ENCODE data around the gene COL15A1. TPM values are rescaled to one million over a fixed set of nuclear protein-coding genes. Genes with fewer than 3 reads are reported as not detected.

COL15A1 gene
- polyA plus RNA-seq, 1 donor, result 19.7 TPM

- no peaks in the 10 kb centered on the region for H3K27me3 ChIP-seq (ENCODE audit: control insufficient read depth, insufficient read depth, low read length)
- no peaks in the 10 kb centered on the region for H3K36me3 ChIP-seq (ENCODE audit: control insufficient read depth, insufficient read depth, low read length)
- 60% methylated on average over 1 of the region's 6 CpGs for WGBS (ENCODE audit: insufficient coverage, low lambda C conversion rate)
- DNase-seq, result no peak
- H3K4me1 ChIP-seq (ENCODE audit: control insufficient read depth, insufficient read depth, low read length), result peaks cover 8% of the 10 kb centered on the region
- H3K9me3 ChIP-seq (ENCODE audit: control insufficient read depth, low read depth, low read length), result no peaks in the 10 kb centered on the region
- no peak overlapping the region for H3K4me3 ChIP-seq (ENCODE audit: low read length)
- H3K27ac ChIP-seq (ENCODE audit: low read length), result no peak overlapping the region
Observed at GRCh38 chr9:98999152-98999525, 55.4 kb downstream of the COL15A1 start.

GRCh38 chr9:99000476-99001395, 57.0 kb downstream of the COL15A1 start:
- peak; percentile 52 to 54 for DNase-seq
- no peaks in the 10 kb centered on the region for H3K27me3 ChIP-seq (ENCODE audit: control insufficient read depth, insufficient read depth, low read length)
- no peaks in the 10 kb centered on the region for H3K36me3 ChIP-seq (ENCODE audit: control insufficient read depth, insufficient read depth, low read length)
- no peaks in the 10 kb centered on the region for H3K9me3 ChIP-seq (ENCODE audit: control insufficient read depth, low read depth, low read length)
- H3K4me1 ChIP-seq (ENCODE audit: control insufficient read depth, insufficient read depth, low read length), result no peaks in the 10 kb centered on the region
- H3K4me3 ChIP-seq (ENCODE audit: low read length), result no peak overlapping the region
- WGBS (ENCODE audit: insufficient coverage, low lambda C conversion rate), result 40% methylated on average over 1 of the region's 5 CpGs
- H3K27ac ChIP-seq (ENCODE audit: low read length), result no peak overlapping the region

GRCh38 chr9:99001892-99002291, 58.2 kb downstream of the COL15A1 start:
- no peaks in the 10 kb centered on the region for H3K36me3 ChIP-seq (ENCODE audit: control insufficient read depth, insufficient read depth, low read length)
- no peak overlapping the region for H3K27ac ChIP-seq (ENCODE audit: low read length)
- H3K9me3 ChIP-seq (ENCODE audit: control insufficient read depth, low read depth, low read length), result no peaks in the 10 kb centered on the region
- no peaks in the 10 kb centered on the region for H3K27me3 ChIP-seq (ENCODE audit: control insufficient read depth, insufficient read depth, low read length)
- no peaks in the 10 kb centered on the region for H3K4me1 ChIP-seq (ENCODE audit: control insufficient read depth, insufficient read depth, low read length)
- no CpG with 5 or more reads among the region's 2 CpGs for WGBS (ENCODE audit: insufficient coverage, low lambda C conversion rate)
- no peak overlapping the region for H3K4me3 ChIP-seq (ENCODE audit: low read length)
- no peak for DNase-seq

- H3K27me3 ChIP-seq (ENCODE audit: control insufficient read depth, insufficient read depth, low read length), result no peaks in the 10 kb centered on the region
- H3K4me3 ChIP-seq (ENCODE audit: low read length), result no peak overlapping the region
- H3K4me1 ChIP-seq (ENCODE audit: control insufficient read depth, insufficient read depth, low read length), result no peaks in the 10 kb centered on the region
- H3K36me3 ChIP-seq (ENCODE audit: control insufficient read depth, insufficient read depth, low read length), result no peaks in the 10 kb centered on the region
- no peak overlapping the region for H3K27ac ChIP-seq (ENCODE audit: low read length)
- DNase-seq, result no peak
- no peaks in the 10 kb centered on the region for H3K9me3 ChIP-seq (ENCODE audit: control insufficient read depth, low read depth, low read length)
Observed at GRCh38 chr9:99002706-99003105, 59.0 kb downstream of the COL15A1 start.

GRCh38 chr9:99003308-99003707, 59.6 kb downstream of the COL15A1 start:
- Histone ChIP-seq H3K9me3 (ENCODE audit: control insufficient read depth, low read depth, low read length) (no peaks in the 10 kb centered on the region), H3K27ac (ENCODE audit: low read length) (no peak overlapping the region), H3K4me3 (ENCODE audit: low read length) (no peak overlapping the region), H3K4me1 (ENCODE audit: control insufficient read depth, insufficient read depth, low read length) (no peaks in the 10 kb centered on the region), H3K27me3 (ENCODE audit: control insufficient read depth, insufficient read depth, low read length) (no peaks in the 10 kb centered on the region), H3K36me3 (ENCODE audit: control insufficient read depth, insufficient read depth, low read length) (no peaks in the 10 kb centered on the region)
- no CpG with 5 or more reads among the region's 5 CpGs for WGBS (ENCODE audit: insufficient coverage, low lambda C conversion rate)
- DNase-seq, result no peak

GRCh38 chr9:99004115-99004514, 60.4 kb downstream of the COL15A1 start:
- Histone ChIP-seq H3K36me3 (ENCODE audit: control insufficient read depth, insufficient read depth, low read length) (no peaks in the 10 kb centered on the region), H3K27ac (ENCODE audit: low read length) (no peak overlapping the region), H3K4me1 (ENCODE audit: control insufficient read depth, insufficient read depth, low read length) (no peaks in the 10 kb centered on the region), H3K4me3 (ENCODE audit: low read length) (no peak overlapping the region), H3K27me3 (ENCODE audit: control insufficient read depth, insufficient read depth, low read length) (no peaks in the 10 kb centered on the region), H3K9me3 (ENCODE audit: control insufficient read depth, low read depth, low read length) (no peaks in the 10 kb centered on the region)
- no peak for DNase-seq
- no CpG with 5 or more reads among the region's 5 CpGs for WGBS (ENCODE audit: insufficient coverage, low lambda C conversion rate)

GRCh38 chr9:99004717-99005460, 61.2 kb downstream of the COL15A1 start:
- WGBS (ENCODE audit: insufficient coverage, low lambda C conversion rate), result no CpG with 5 or more reads among the region's 16 CpGs
- H3K9me3 ChIP-seq (ENCODE audit: control insufficient read depth, low read depth, low read length), result no peaks in the 10 kb centered on the region
- no peaks in the 10 kb centered on the region for H3K4me1 ChIP-seq (ENCODE audit: control insufficient read depth, insufficient read depth, low read length)
- H3K36me3 ChIP-seq (ENCODE audit: control insufficient read depth, insufficient read depth, low read length), result no peaks in the 10 kb centered on the region
- no peak for DNase-seq
- H3K27me3 ChIP-seq (ENCODE audit: control insufficient read depth, insufficient read depth, low read length), result no peaks in the 10 kb centered on the region
- no peak overlapping the region for H3K4me3 ChIP-seq (ENCODE audit: low read length)
- H3K27ac ChIP-seq (ENCODE audit: low read length), result no peak overlapping the region

- 92% methylated on average over 2 of the region's 6 CpGs for WGBS (ENCODE audit: insufficient coverage, low lambda C conversion rate)
Observed at GRCh38 chr9:99005651-99006050, 61.9 kb downstream of the COL15A1 start.

GRCh38 chr9:99006511-99006910, 62.8 kb downstream of the COL15A1 start:
- H3K4me3 ChIP-seq (ENCODE audit: low read length), result no peak overlapping the region
- H3K36me3 ChIP-seq (ENCODE audit: control insufficient read depth, insufficient read depth, low read length), result no peaks in the 10 kb centered on the region
- H3K27ac ChIP-seq (ENCODE audit: low read length), result no peak overlapping the region
- peaks cover 5% of the 10 kb centered on the region for H3K9me3 ChIP-seq (ENCODE audit: control insufficient read depth, low read depth, low read length)
- no peak for DNase-seq
- WGBS (ENCODE audit: insufficient coverage, low lambda C conversion rate), result no CpG with 5 or more reads among the region's 1 CpG
- H3K4me1 ChIP-seq (ENCODE audit: control insufficient read depth, insufficient read depth, low read length), result no peaks in the 10 kb centered on the region
- no peaks in the 10 kb centered on the region for H3K27me3 ChIP-seq (ENCODE audit: control insufficient read depth, insufficient read depth, low read length)

More at GRCh38 chr9:99005651-99006050, 61.9 kb downstream of the COL15A1 start:
- no peaks in the 10 kb centered on the region for H3K36me3 ChIP-seq (ENCODE audit: control insufficient read depth, insufficient read depth, low read length)
- no peak overlapping the region for H3K27ac ChIP-seq (ENCODE audit: low read length)
- H3K4me3 ChIP-seq (ENCODE audit: low read length), result no peak overlapping the region
- no peak for DNase-seq
- no peaks in the 10 kb centered on the region for H3K4me1 ChIP-seq (ENCODE audit: control insufficient read depth, insufficient read depth, low read length)
- no peaks in the 10 kb centered on the region for H3K27me3 ChIP-seq (ENCODE audit: control insufficient read depth, insufficient read depth, low read length)
- peaks cover 4% of the 10 kb centered on the region for H3K9me3 ChIP-seq (ENCODE audit: control insufficient read depth, low read depth, low read length)

- Histone ChIP-seq H3K27ac (ENCODE audit: low read length) (no peak overlapping the region), H3K4me1 (ENCODE audit: control insufficient read depth, insufficient read depth, low read length) (no peaks in the 10 kb centered on the region), H3K9me3 (ENCODE audit: control insufficient read depth, low read depth, low read length) (peaks cover 5% of the 10 kb centered on the region), H3K36me3 (ENCODE audit: control insufficient read depth, insufficient read depth, low read length) (no peaks in the 10 kb centered on the region), H3K27me3 (ENCODE audit: control insufficient read depth, insufficient read depth, low read length) (no peaks in the 10 kb centered on the region), H3K4me3 (ENCODE audit: low read length) (no peak overlapping the region)
- DNase-seq, result no peak
- 20% methylated on average over 1 of the region's 2 CpGs for WGBS (ENCODE audit: insufficient coverage, low lambda C conversion rate)
Observed at GRCh38 chr9:99006979-99007378, 63.3 kb downstream of the COL15A1 start.

All from large intestine (tissue), 3 donors.